Measurements from ENCODE around the gene NFIC. TPM values are rescaled to one million over a fixed set of nuclear protein-coding genes. Genes with fewer than 3 reads are reported as not detected.

The NFIC gene
- total RNA-seq, 4 donors from 2014 or later, result 165 to 297 (median 211) TPM

GRCh38 chr19:3359015-3359918, 7.1 kb upstream of the NFIC start:
- H3K4me1 ChIP-seq, result peaks cover 27 to 57% (median 52%) of the 10 kb centered on the region in 4 donors
- no peaks in the 10 kb centered on the region for H3K36me3 ChIP-seq
- peak overlapping the region; percentile 98 to 100 (median 100) for H3K27ac ChIP-seq (replicated peaks in 1 of 4)
- peak overlapping the region; percentile 97 to 100 (median 100) for H3K4me3 ChIP-seq
- no peaks in the 10 kb centered on the region for H3K9me3 ChIP-seq
- WGBS, result under 1% methylated on average over 26 of the region's 129 CpGs
- intact Hi-C loops (cut with DNase I), result no loop called here
- H3K27me3 ChIP-seq, result no peaks in the 10 kb centered on the region
- no peak for DNase-seq (ENCODE audit: extremely low spot score)
- TF ChIP-seq POLR2A (IDR thresholded peaks at IDR 0.05; ENCODE audit: low read depth), result peak; percentile 29
- no peak for TF ChIP-seq EP300 (IDR thresholded peaks at IDR 0.05)
- no peak for TF ChIP-seq CTCF (IDR thresholded peaks at IDR 0.05)
- TF ChIP-seq POLR2AphosphoS5 (IDR thresholded peaks at IDR 0.05), result peak; percentile 51 to 93

GRCh38 chr19:3359919-3360420, 6.4 kb upstream of the NFIC start:
- H3K36me3 ChIP-seq, result no peaks in the 10 kb centered on the region
- H3K4me3 ChIP-seq, result peak overlapping the region; percentile 97 to 100 (median 100)
- intact Hi-C loops (cut with DNase I), result loop anchor here (10.0 kb wide), 1 partner anchor 65 kb away; no protein-coding TSS in a partner anchor
- peak overlapping the region; percentile 98 to 100 (median 100) for H3K27ac ChIP-seq (replicated peaks in 1 of 4)
- H3K4me1 ChIP-seq, result peaks cover 31 to 64% (median 59%) of the 10 kb centered on the region in 4 donors
- no peaks in the 10 kb centered on the region for H3K9me3 ChIP-seq
- DNase-seq (ENCODE audit: extremely low spot score), result no peak
- WGBS, result no CpG with 5 or more reads among the region's 81 CpGs
- H3K27me3 ChIP-seq, result no peaks in the 10 kb centered on the region
- no peak for TF ChIP-seq POLR2A (IDR thresholded peaks at IDR 0.05; ENCODE audit: low read depth)
- TF ChIP-seq CTCF (IDR thresholded peaks at IDR 0.05), result no peak
- no peak for TF ChIP-seq EP300 (IDR thresholded peaks at IDR 0.05)
- TF ChIP-seq POLR2AphosphoS5 (IDR thresholded peaks at IDR 0.05), result no peak

GRCh38 chr19:3360421-3361383, 5.7 kb upstream of the NFIC start:
- H3K36me3 ChIP-seq, result no peaks in the 10 kb centered on the region
- no peak for DNase-seq (ENCODE audit: extremely low spot score)
- TF ChIP-seq POLR2AphosphoS5 (IDR thresholded peaks at IDR 0.05) (peak; percentile 88 to 98), POLR2A (IDR thresholded peaks at IDR 0.05; ENCODE audit: low read depth) (peak; percentile 82), CTCF (IDR thresholded peaks at IDR 0.05) (peak; percentile 10 to 31 (median 31)), EP300 (IDR thresholded peaks at IDR 0.05) (no peak)
- 0% methylated on average over 44 of the region's 90 CpGs for WGBS
- H3K27me3 ChIP-seq, result no peaks in the 10 kb centered on the region
- intact Hi-C loops (cut with DNase I), result loop anchor here (10.0 kb wide), 1 partner anchor 64 kb away; no protein-coding TSS in a partner anchor
- no peaks in the 10 kb centered on the region for H3K9me3 ChIP-seq
- peak overlapping the region; percentile 96 to 100 (median 99) for H3K27ac ChIP-seq (replicated peaks in 1 of 4)
- peak overlapping the region; percentile 97 to 100 (median 100) for H3K4me3 ChIP-seq
- H3K4me1 ChIP-seq, result peaks cover 39 to 71% (median 66%) of the 10 kb centered on the region in 4 donors

- H3K9me3 ChIP-seq, result no peaks in the 10 kb centered on the region
- H3K36me3 ChIP-seq, result no peaks in the 10 kb centered on the region
- 42% methylated on average over 19 of the region's 27 CpGs for WGBS
- TF ChIP-seq POLR2A (IDR thresholded peaks at IDR 0.05; ENCODE audit: low read depth) (no peak), POLR2AphosphoS5 (IDR thresholded peaks at IDR 0.05) (peak; percentile 35 to 42), CTCF (IDR thresholded peaks at IDR 0.05) (no peak), EP300 (IDR thresholded peaks at IDR 0.05) (no peak)
- peak overlapping the region; percentile 96 to 100 (median 99) for H3K27ac ChIP-seq (replicated peaks in 1 of 4)
- no peak for DNase-seq (ENCODE audit: extremely low spot score)
- intact Hi-C loops (cut with DNase I), result loop anchor here (10.0 kb wide), 1 partner anchor 63 kb away; no protein-coding TSS in a partner anchor
- H3K4me3 ChIP-seq, result peak overlapping the region; percentile 97 to 100 (median 100)
- H3K27me3 ChIP-seq, result no peaks in the 10 kb centered on the region
- H3K4me1 ChIP-seq, result peaks cover 39 to 73% (median 68%) of the 10 kb centered on the region in 4 donors
Observed at GRCh38 chr19:3361384-3362216, 4.8 kb upstream of the NFIC start.
